GM06990 (cell line): ENCODE data around the gene CD300LG.
"Not testable (repeated sequence)": the region's sequence is repeated elsewhere in the genome, so short reads cannot be mapped to it uniquely, and the experiment has no call there.

ENCODE experiments used
- DNase-seq: peaks from one replicate; pipeline ENCODE4 v3.0.0-alpha.2; 2011; ENCODE audit not compliant: insufficient read length; ENCODE audit errors: extremely low read depth
- H3K27me3 ChIP-seq: replicated peaks from 2 replicates; pipeline ENCODE4 v1.6.0; 2011; ENCODE audit warnings: low read length; ENCODE audit not compliant: control insufficient read depth, insufficient read depth
- H3K36me3 ChIP-seq: 2 replicates; pipeline ENCODE4 v1.5.1; 2011; ENCODE audit warnings: low read length; ENCODE audit not compliant: control insufficient read depth, insufficient read depth
- H3K4me3 ChIP-seq: replicated peaks from 2 replicates; pipeline ENCODE4 v1.5.1; 2011; ENCODE audit warnings: low read depth, mild to moderate bottlenecking, control low read depth, low read length
- CTCF ChIP-seq: IDR thresholded peaks from 2 replicates; pipeline ENCODE4 v1.5.1; 2011; ENCODE audit warnings: low read length, control low read depth, mild to moderate bottlenecking, inconsistent platforms; ENCODE audit not compliant: insufficient read depth, poor library complexity, severe bottlenecking

The CD300LG gene

GRCh38 chr17:43846963-43847371 is at the start of gene CD300LG:
TSS of gene CD300LG (plus strand) at chr17:43847176. CDS start at chr17:43847217, 41 bp downstream.
- Histone ChIP-seq H3K27me3 (peaks cover 2% of the 10 kb centered on the region; the same call in 1 of the 2 replicates), H3K36me3 (no peaks in the 10 kb centered on the region), H3K4me3 (no peak within 1 kb of the TSS)
- no peak for DNase-seq
- no peak for TF ChIP-seq CTCF

- not testable (repeated sequence) for H3K27me3 ChIP-seq, H3K4me3 ChIP-seq, DNase-seq, H3K36me3 ChIP-seq
These were observed 49.0 kb upstream of the CD300LG start for GRCh38 chr17:43798024-43798423.

GRCh38 chr17:43799047-43799446 is 47.9 kb upstream of the CD300LG start:
- Histone ChIP-seq H3K36me3 (no peaks in the 10 kb centered on the region), H3K4me3 (no peak overlapping the region), H3K27me3 (no peaks in the 10 kb centered on the region; the same call in 1 of the 2 replicates)
- TF ChIP-seq CTCF, result no peak
- no peak for DNase-seq

- no peaks in the 10 kb centered on the region for H3K36me3 ChIP-seq
- DNase-seq, result no peak
- H3K27me3 ChIP-seq, result no peaks in the 10 kb centered on the region; the same call in 1 of the 2 replicates
- H3K4me3 ChIP-seq, result no peak overlapping the region
- no peak for TF ChIP-seq CTCF
These were observed 46.2 kb upstream of the CD300LG start for GRCh38 chr17:43800736-43801135.

GRCh38 chr17:43801844-43802243 is 45.1 kb upstream of the CD300LG start:
- H3K4me3 ChIP-seq, result no peak overlapping the region
- TF ChIP-seq CTCF, result no peak
- no peak for DNase-seq
- no peaks in the 10 kb centered on the region for H3K36me3 ChIP-seq
- no peaks in the 10 kb centered on the region; the same call in 1 of the 2 replicates for H3K27me3 ChIP-seq

- H3K4me3 ChIP-seq, result no peak overlapping the region
- H3K36me3 ChIP-seq, result no peaks in the 10 kb centered on the region
- DNase-seq, result no peak
- H3K27me3 ChIP-seq, result no peaks in the 10 kb centered on the region; the same call in 1 of the 2 replicates
- no peak for TF ChIP-seq CTCF
These were observed 43.2 kb upstream of the CD300LG start for GRCh38 chr17:43803758-43804157.
